Umbilical cord (tissue), 2 donors: ENCODE results near the gene UGT2A1. TPM values are rescaled to one million over a fixed set of nuclear protein-coding genes. Genes with fewer than 3 reads are reported as not detected.

Experiments
- DNase-seq: peaks from one replicate; pipeline ENCODE4 v3.0.0-alpha.2; 2015; ENCODE audit warnings: low spot score
- total RNA-seq: library from RNA; depleted of rRNA; stranded (reverse); fragments of >200 nt; gene quantifications from one replicate; pipeline ENCODE4 v1.2.3, GENCODE V29; 2014; ENCODE audit warnings: low replicate concordance; ENCODE audit not compliant: insufficient read depth

UGT2A1 gene
- total RNA-seq, 1 donor from 2014 or later = 2.9 TPM

GRCh38 chr4:69591364-69591763 lies 61.7 kb downstream of the UGT2A1 start:
- DNase-seq = no peak

DNA sequence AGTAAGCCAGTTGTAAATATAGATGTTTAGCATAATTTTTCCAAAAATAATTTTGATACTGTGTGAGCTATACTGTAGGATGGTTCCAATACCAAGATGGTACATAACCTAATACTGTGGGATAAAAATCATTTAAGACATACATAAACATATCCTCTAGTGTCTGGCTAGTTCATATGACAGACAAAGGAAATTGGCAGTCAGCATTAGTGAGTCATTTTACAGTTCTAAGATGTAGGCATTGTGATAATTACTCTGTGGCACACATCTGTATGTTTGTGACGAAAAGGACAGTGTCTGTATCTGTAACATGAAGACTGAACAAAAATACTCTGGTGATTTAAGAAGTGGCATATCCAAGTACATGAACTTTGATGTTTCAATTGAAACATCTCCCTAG lies 63.2 kb downstream of the UGT2A1 start:
- no peak for DNase-seq

DNA sequence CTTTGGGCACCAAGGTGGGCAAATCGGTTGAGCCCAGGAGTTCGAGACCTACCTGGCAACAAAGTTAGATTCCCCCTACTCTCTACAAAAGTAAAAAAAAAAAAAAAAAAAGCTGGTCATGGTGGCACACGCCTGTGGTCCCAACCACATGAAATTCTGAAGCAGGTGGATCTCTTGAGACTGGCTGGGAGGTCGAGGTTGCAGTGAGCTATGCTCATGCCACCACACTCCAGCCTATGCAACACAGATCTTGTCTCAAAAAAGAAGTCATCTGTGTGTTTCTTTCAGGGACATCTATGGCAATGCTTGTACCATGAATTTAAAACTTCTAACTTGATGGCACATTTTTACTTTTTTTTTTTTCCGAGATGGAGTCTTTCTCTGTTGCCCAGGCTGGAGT lies 68.9 kb downstream of the UGT2A1 start:
- DNase-seq = no peak

DNA sequence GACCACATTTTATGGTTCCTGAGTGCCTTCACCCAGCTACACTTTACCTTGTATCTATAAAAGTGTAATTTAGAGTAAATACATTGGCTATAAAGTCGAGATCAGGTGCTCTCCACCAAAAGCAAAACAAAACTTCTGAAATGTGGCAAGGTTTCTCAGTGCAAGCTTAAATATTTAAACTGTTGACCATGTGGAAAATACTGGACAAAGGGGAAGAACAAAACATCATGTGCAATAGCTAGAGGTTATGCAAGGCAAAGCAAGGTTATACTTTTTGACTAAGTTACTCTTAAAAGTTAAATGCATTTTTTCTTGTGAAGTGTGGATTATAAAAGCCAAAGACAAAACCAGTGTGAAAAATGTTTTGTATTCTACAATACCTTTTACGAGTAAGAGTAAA lies 69.5 kb downstream of the UGT2A1 start:
- no peak for DNase-seq

GRCh38 chr4:69577245-69577644 lies 75.8 kb downstream of the UGT2A1 start:
- no peak for DNase-seq

DNA sequence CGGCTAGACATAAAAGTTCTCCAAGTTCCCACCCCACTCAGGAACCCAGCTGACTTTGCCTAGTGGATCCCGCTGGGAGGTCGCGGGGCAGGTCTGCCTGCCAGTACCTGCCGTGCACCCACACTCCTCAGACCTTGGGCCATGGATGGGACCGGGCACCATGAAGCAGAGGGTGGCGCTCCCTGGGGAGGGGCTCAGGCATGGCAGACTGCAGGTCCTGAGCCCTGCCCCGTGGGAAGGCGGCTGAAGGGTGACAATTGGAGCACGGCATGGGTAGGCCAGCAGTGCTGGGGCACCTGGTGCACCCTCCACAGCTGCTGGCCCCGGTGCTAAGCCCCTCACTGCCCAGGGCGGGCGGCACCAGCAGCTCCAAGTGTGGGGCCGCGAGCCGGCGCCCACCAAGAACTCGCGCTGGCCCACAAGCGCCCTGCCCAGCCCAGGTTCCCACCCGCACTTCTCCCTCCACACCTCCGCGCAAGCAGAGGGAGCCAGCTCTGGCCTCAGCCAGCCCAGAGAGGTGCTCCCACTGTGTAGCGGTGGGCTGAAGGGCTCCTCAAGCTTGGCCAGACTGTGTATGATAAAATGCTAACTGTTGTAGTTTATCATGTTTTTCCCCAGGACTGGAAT lies 76.7 kb downstream of the UGT2A1 start:
- DNase-seq = no peak

DNA sequence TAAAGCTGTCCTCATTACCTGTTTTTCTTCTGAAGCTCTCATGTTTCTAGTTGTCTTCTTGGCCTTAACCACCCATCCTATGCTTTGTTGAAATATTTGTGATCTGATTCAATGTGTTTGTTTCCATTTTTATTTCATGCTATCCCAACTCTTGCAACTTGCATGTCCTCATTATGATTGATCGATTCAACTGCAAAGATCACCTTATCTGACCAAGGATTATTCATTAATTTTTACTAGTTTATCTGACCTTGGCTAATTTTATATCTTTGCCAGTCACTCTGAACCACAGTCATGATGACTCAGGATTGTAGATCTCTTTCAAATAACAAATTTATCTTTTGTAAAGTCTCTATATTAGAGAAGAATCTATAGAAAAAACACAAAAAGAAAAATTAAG lies 84.3 kb downstream of the UGT2A1 start:
- DNase-seq = no peak

DNA sequence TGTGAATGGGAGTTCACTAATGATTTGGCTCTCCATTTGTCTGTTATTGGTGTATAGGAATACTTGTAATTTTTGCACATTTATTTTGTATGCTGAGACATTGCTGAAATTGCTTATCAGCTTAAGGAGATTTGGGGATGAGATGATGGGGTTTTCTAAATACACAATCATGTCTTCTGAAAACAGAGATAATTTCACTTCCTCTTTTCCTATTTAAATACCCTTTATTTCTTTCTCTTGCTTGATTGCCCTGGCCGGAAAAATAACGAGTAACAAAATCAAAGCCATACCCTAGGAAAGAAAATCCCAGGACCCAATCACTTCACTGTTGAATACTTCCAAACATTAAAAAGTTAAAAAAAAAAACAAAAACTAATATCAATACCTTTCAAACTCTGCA lies 89.6 kb downstream of the UGT2A1 start:
- no peak for DNase-seq

DNA sequence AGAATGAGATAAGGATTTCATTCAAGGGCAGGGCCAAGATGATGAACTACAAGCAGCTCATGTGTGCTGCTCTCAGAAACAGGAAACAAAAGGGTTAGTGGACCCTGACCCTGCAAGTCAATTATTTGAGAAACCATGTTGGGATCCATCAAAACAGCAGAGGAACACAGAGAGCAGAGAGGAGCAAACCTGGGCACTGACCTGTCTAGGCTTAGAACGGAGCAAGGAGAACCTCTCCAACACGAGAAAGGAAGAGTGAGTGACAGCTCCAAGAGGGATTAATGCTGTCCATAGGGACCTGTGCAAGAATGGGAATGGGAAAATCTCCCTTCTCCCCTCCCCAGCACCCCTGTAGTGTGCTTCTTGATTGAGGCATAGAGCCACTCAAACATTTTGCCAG lies 103.4 kb downstream of the UGT2A1 start:
- DNase-seq = no peak

- DNase-seq = peak; percentile 84
Measured at GRCh38 chr4:69546134-69546765, 106.8 kb downstream of the UGT2A1 start.

Other genes starting within 250 kb of the UGT2A1 start
- gene UGT2B4, start 157.3 kb downstream of the UGT2A1 start, total RNA-seq = 13.2 TPM
- 11.3 TPM for gene UGT2A2, start 13.6 kb downstream of the UGT2A1 start, total RNA-seq
- 7.9 TPM for gene SULT1B1, start 107.4 kb upstream of the UGT2A1 start, total RNA-seq
- 102 TPM for gene SULT1E1, start 206.9 kb upstream of the UGT2A1 start, total RNA-seq